ENCODE results near the gene REEP1. TPM values are rescaled to one million over a fixed set of nuclear protein-coding genes. Genes with fewer than 3 reads are reported as not detected.

The REEP1 gene
- total and polyA plus RNA-seq, 2 of the 13 experiments (the other 11 are each of a cell fraction or from before 2014, with no cell fraction given) = 0.27 TPM; not detected in 1

GRCh38 chr2:86195055-86195807, 142.2 kb downstream of the REEP1 start, which contains the start of gene IMMT (continued):
- TF ChIP-seq, protein P1, sequence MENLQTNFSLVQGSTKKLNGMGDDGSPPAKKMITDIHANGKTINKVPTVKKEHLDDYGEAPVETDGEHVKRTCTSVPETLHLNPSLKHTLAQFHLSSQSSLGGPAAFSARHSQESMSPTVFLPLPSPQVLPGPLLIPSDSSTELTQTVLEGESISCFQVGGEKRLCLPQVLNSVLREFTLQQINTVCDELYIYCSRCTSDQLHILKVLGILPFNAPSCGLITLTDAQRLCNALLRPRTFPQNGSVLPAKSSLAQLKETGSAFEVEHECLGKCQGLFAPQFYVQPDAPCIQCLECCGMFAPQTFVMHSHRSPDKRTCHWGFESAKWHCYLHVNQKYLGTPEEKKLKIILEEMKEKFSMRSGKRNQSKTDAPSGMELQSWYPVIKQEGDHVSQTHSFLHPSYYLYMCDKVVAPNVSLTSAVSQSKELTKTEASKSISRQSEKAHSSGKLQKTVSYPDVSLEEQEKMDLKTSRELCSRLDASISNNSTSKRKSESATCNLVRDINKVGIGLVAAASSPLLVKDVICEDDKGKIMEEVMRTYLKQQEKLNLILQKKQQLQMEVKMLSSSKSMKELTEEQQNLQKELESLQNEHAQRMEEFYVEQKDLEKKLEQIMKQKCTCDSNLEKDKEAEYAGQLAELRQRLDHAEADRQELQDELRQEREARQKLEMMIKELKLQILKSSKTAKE (CRISPR knock-in tag; IDR thresholded peaks at IDR 0.05; ENCODE audit: borderline replicate concordance) = no peak
- TF ChIP-seq ZNF574 (CRISPR knock-in tag; IDR thresholded peaks at IDR 0.05) (peak; percentile 91), SRY (CRISPR knock-in tag; IDR thresholded peaks at IDR 0.05) (peak; percentile 97), ZNF790 (CRISPR knock-in tag; IDR thresholded peaks at IDR 0.05; ENCODE audit: borderline replicate concordance) (peak; percentile 88; the same call in 1 of the 2 replicates), ZNF44 (CRISPR knock-in tag; IDR thresholded peaks at IDR 0.05) (peak; percentile 73; the same call in 1 of the 2 replicates), ZFAT (CRISPR knock-in tag; conservative IDR thresholded peaks at IDR 0.05) (peak; percentile 75; the same call in 1 of the 2 replicates), PLSCR1 (CRISPR knock-in tag; IDR thresholded peaks at IDR 0.05; ENCODE audit: borderline replicate concordance) (no peak), ZNF335 (CRISPR knock-in tag; IDR thresholded peaks at IDR 0.05) (peak; percentile 53; the same call in 1 of the 2 replicates), ZSCAN9 (CRISPR knock-in tag; IDR thresholded peaks at IDR 0.05; ENCODE audit: borderline replicate concordance) (peak; percentile 59), ZNF546 (CRISPR knock-in tag; conservative IDR thresholded peaks at IDR 0.05) (peak; percentile 92), ZNF614 (CRISPR knock-in tag; IDR thresholded peaks at IDR 0.05; ENCODE audit: borderline replicate concordance) (peak; percentile 87), SMAD3 (CRISPR knock-in tag; IDR thresholded peaks at IDR 0.05) (peak; percentile 55), PATZ1 (CRISPR knock-in tag; IDR thresholded peaks at IDR 0.05) (peak; percentile 42; the same call in 1 of the 2 replicates), ZFP37 (CRISPR knock-in tag; IDR thresholded peaks at IDR 0.05; ENCODE audit: borderline replicate concordance) (no peak; the same call in 1 of the 2 replicates), ARNT2 (CRISPR knock-in tag; IDR thresholded peaks at IDR 0.05; ENCODE audit: low read depth) (peak; percentile 76), CHD2 (IDR thresholded peaks at IDR 0.05; ENCODE audit: low read depth, low read length) (peak; percentile 8; the same call in 1 of the 2 replicates), CENPT (CRISPR knock-in tag; IDR thresholded peaks at IDR 0.05; ENCODE audit: low read depth) (peak; percentile 95)
- TF ChIP-seq, protein P2, sequence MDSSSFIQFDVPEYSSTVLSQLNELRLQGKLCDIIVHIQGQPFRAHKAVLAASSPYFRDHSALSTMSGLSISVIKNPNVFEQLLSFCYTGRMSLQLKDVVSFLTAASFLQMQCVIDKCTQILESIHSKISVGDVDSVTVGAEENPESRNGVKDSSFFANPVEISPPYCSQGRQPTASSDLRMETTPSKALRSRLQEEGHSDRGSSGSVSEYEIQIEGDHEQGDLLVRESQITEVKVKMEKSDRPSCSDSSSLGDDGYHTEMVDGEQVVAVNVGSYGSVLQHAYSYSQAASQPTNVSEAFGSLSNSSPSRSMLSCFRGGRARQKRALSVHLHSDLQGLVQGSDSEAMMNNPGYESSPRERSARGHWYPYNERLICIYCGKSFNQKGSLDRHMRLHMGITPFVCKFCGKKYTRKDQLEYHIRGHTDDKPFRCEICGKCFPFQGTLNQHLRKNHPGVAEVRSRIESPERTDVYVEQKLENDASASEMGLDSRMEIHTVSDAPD (CRISPR knock-in tag; IDR thresholded peaks at IDR 0.05) = peak; percentile 26; the same call in 1 of the 2 replicates
